Prostate gland (tissue), 2 donors: ENCODE data around the gene METTL9. TPM values are rescaled to one million over a fixed set of nuclear protein-coding genes. Genes with fewer than 3 reads are reported as not detected.
"Not testable (repeated sequence)": the region's sequence is repeated elsewhere in the genome, so short reads cannot be mapped to it uniquely, and the experiment has no call there.

Source experiments
- DNase-seq: peaks from one replicate; pipeline ENCODE4 v3.0.0-alpha.2; 2019; ENCODE audit warnings: low spot score
- H3K27ac ChIP-seq, 2 donors: fragments of 200-600 bp; sonication (generic); 2 replicates each; pipeline ENCODE4 v1.5.1; 2017 to 2019
- H3K27me3 ChIP-seq: fragments of 200-600 bp; sonication (generic); replicated peaks from 2 replicates; pipeline ENCODE4 v1.5.1; 2019; ENCODE audit not compliant: insufficient read depth
- H3K36me3 ChIP-seq, 2 donors: fragments of 200-600 bp; sonication (generic); 1 replicate in 1 of 2; 2 replicates in 1 of 2; pipeline versions ENCODE4 v1.5.1 to v1.8.1; 2017 to 2019
- H3K4me1 ChIP-seq: fragments of 200-600 bp; sonication (generic); replicated peaks from 2 replicates; pipeline ENCODE4 v1.5.1; 2019
- H3K4me3 ChIP-seq, 2 donors: fragments of 200-600 bp; sonication (generic); 2 replicates each; pipeline ENCODE4 v1.5.1; 2017 to 2019
- H3K9me3 ChIP-seq: fragments of 200-600 bp; sonication (generic); 2 replicates; pipeline ENCODE4 v1.5.1; 2017
- CTCF ChIP-seq, 4 experiments: fragments of 200-600 bp in 2 of 4; fragments of 450-650 bp in 2 of 4; sonication (generic) in 2 of 4; IDR thresholded peaks; 1 replicate in 3 of 4; 2 replicates in 1 of 4; pipeline ENCODE4 v1.5.1; 2016 to 2019; ENCODE audit warnings: antibody characterized with exemption in 4 of 4, mild to moderate bottlenecking in 2 of 4, moderate library complexity in 2 of 4
- POLR2A ChIP-seq: fragments of 450-650 bp; IDR thresholded peaks from one replicate; pipeline ENCODE4 v1.6.1; 2016; ENCODE audit warnings: antibody characterized with exemption, mild to moderate bottlenecking
- POLR2AphosphoS5 ChIP-seq: sonication (generic); formaldehyde crosslinking; IDR thresholded peaks from one replicate; pipeline ENCODE4 v1.6.1; 2017; ENCODE audit warnings: antibody characterized with exemption
- WGBS: methylation state at CpG from one replicate; pipeline ENCODE4 v1.1.5; 2018; 5-methylcytosine and 5-hydroxymethylcytosine counted together
- intact Hi-C: fragments of 100-400 bp; cut with DNase I; formaldehyde crosslinking; loops from one replicate; pipeline ENCODE4 v1.14.2; 2022
- total RNA-seq, 2 donors: library from RNA; depleted of rRNA; stranded (reverse); fragments of >200 nt; gene quantifications; one replicate each; pipeline ENCODE4 v1.1.0, GENCODE V29; 2016

METTL9 gene
- total RNA-seq, 2 donors from 2014 or later: 98.9 to 160 TPM

- WGBS: 34% methylated on average over 3 of the region's 3 CpGs
- no peak overlapping the region for H3K4me3 ChIP-seq
- DNase-seq: no peak
- H3K36me3 ChIP-seq: no peaks in the 10 kb centered on the region
- H3K27me3 ChIP-seq: no peaks in the 10 kb centered on the region
- TF ChIP-seq POLR2AphosphoS5: no peak
- TF ChIP-seq CTCF (IDR thresholded peaks at IDR 0.05): no peak
- no peak for TF ChIP-seq POLR2A
- no peak overlapping the region for H3K27ac ChIP-seq
- no peaks in the 10 kb centered on the region for H3K9me3 ChIP-seq
- no peaks in the 10 kb centered on the region for H3K4me1 ChIP-seq
- intact Hi-C loops: no loop called here
Measured at GRCh38 chr16:21666772-21667171, 67.4 kb downstream of the METTL9 start.

DNA sequence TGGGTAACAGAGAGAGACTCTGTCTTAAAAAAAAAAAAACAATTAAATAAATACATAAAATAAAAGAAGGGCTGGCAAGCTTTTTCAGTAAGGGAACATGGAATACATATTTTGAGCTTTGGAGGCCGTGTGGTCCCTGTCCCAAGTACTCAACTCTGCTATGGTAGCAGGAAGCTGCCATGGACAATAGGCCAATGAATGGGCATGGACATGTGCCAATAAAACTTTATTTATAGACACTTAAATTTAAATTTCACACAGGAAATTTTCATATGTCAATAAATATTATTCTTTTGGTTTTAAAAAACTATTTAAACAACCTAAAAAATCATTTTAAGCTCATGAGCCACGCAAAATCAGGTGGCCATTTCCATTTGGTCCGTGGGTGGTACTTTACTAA is 68.2 kb downstream of the METTL9 start:
- Histone ChIP-seq H3K4me1 (no peaks in the 10 kb centered on the region), H3K27me3 (no peaks in the 10 kb centered on the region), H3K36me3 (no peaks in the 10 kb centered on the region), H3K27ac (no peak overlapping the region), H3K4me3 (no peak overlapping the region), H3K9me3 (no peaks in the 10 kb centered on the region)
- WGBS: 89% methylated on average over 3 of the region's 3 CpGs
- TF ChIP-seq CTCF (IDR thresholded peaks at IDR 0.05) (no peak), POLR2A (no peak), POLR2AphosphoS5 (no peak)
- no peak for DNase-seq
- intact Hi-C loops: no loop called here

- 85% methylated on average over 3 of the region's 3 CpGs for WGBS
- DNase-seq: no peak
- intact Hi-C loops: no loop called here
Measured at GRCh38 chr16:21673469-21673868, 74.1 kb downstream of the METTL9 start.

GRCh38 chr16:21674456-21674855 is 75.1 kb downstream of the METTL9 start:
- 91% methylated on average over 4 of the region's 4 CpGs for WGBS
- H3K4me1 ChIP-seq, H3K36me3 ChIP-seq, H3K27me3 ChIP-seq, H3K27ac ChIP-seq, DNase-seq, intact Hi-C loops, H3K4me3 ChIP-seq, H3K9me3 ChIP-seq: not testable (repeated sequence)

More at GRCh38 chr16:21673469-21673868, 74.1 kb downstream of the METTL9 start:
- H3K9me3 ChIP-seq: no peaks in the 10 kb centered on the region
- H3K4me3 ChIP-seq: no peak overlapping the region
- H3K4me1 ChIP-seq: no peaks in the 10 kb centered on the region
- no peaks in the 10 kb centered on the region for H3K27me3 ChIP-seq
- no peaks in the 10 kb centered on the region for H3K36me3 ChIP-seq
- H3K27ac ChIP-seq: no peak overlapping the region
- TF ChIP-seq POLR2AphosphoS5 (no peak), CTCF (IDR thresholded peaks at IDR 0.05) (no peak), POLR2A (no peak)

DNA sequence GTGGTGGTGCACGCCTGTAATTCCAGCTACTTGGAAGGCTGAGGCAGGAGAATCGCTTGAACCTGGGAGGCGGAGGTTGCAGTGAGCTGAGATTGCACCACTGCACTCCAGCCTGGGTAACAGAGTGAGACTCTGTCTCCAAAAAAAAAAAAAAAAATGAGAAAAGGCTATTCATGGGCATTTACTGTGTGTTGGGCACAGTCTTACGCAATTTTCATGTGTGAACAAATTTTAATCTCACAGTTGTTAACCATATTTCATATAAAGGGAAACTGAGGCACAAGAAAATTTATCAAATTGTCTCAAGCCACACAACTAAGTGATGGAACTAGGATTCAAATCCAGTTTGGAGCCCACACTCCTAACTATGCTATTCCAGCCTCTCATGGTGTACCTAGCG is 81.3 kb downstream of the METTL9 start:
- intact Hi-C loops, H3K9me3 ChIP-seq, H3K27me3 ChIP-seq, H3K4me3 ChIP-seq, H3K4me1 ChIP-seq, H3K27ac ChIP-seq, DNase-seq, H3K36me3 ChIP-seq: not testable (repeated sequence)
- 87% methylated on average over 5 of the region's 5 CpGs for WGBS

DNA sequence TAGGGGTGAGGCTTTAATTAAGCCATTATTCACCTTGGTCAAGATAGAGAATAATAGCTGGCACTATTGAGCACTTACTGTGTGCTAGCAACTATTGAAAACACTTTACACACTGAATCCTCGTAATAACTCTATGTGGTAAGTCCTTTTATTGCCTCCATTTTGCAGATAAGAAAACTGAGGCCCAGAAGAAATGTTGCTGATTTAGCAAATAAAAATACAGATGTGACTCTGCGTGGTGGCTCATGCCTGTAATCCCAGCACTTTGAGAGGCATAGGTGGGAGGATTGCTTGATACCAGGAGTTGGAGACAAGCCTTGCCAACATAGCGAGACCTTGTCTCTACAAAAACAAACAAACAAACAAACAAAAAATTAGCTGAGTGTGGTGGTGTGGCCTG is 83.8 kb downstream of the METTL9 start:
- Histone ChIP-seq H3K4me3 (no peak overlapping the region), H3K27ac (no peak overlapping the region), H3K27me3 (no peaks in the 10 kb centered on the region), H3K36me3 (no peaks in the 10 kb centered on the region), H3K4me1 (no peaks in the 10 kb centered on the region), H3K9me3 (no peaks in the 10 kb centered on the region)
- 83% methylated on average over 3 of the region's 3 CpGs for WGBS
- DNase-seq: no peak
- intact Hi-C loops: no loop called here
- TF ChIP-seq POLR2A (no peak), POLR2AphosphoS5 (no peak), CTCF (IDR thresholded peaks at IDR 0.05) (no peak)
